A673 (cell line): ENCODE measurements around the gene TMEM129. TPM values are rescaled to one million over a fixed set of nuclear protein-coding genes. Genes with fewer than 3 reads are reported as not detected.

ENCODE experiments used
- BruUV-seq: library from RNA; stranded (reverse); fragments of 400-500 nt; replicated peaks from 2 replicates; lab custom pipeline; 2021; lab: Mats Ljungman, UMichigan
- CTCF ChIA-PET: fragments of 300-600 bp; sonication (Branson Sonifier 250); formaldehyde crosslinking; loops from one replicate; lab custom pipeline; 2022; ENCODE audit warnings: antibody characterized with exemption; lab: Charles Lee
- POLR2A ChIA-PET: fragments of 300-600 bp; sonication (Branson Sonifier 250); formaldehyde crosslinking; loops from one replicate; lab custom pipeline; 2022; ENCODE audit warnings: antibody characterized with exemption; ENCODE audit not compliant: low non-redundant PET; lab: Charles Lee
- DNase-seq: peaks from one replicate; pipeline ENCODE4 v3.0.0-alpha.2; 2015; ENCODE audit warnings: low spot score
- H3K27ac ChIP-seq: fragments of 200-600 bp; sonication (generic); 2 replicates; pipeline ENCODE4 v1.5.1; 2016; ENCODE audit warnings: mixed run types, low read depth, mild to moderate bottlenecking, mixed read lengths, antibody characterized with exemption, low read length; ENCODE audit not compliant: poor library complexity, severe bottlenecking
- H3K27me3 ChIP-seq: fragments of 200-600 bp; sonication (generic); replicated peaks from 2 replicates; pipeline ENCODE4 v1.6.1; 2017; ENCODE audit warnings: mixed run types, low read depth, mild to moderate bottlenecking, mixed read lengths, antibody characterized with exemption, low read length; ENCODE audit not compliant: insufficient read depth, poor library complexity
- H3K36me3 ChIP-seq: fragments of 200-600 bp; sonication (generic); 2 replicates; pipeline ENCODE4 v1.6.1; 2016; ENCODE audit warnings: mixed run types, mild to moderate bottlenecking, mixed read lengths, antibody characterized with exemption, low read length; ENCODE audit not compliant: insufficient read depth, poor library complexity, severe bottlenecking
- H3K4me1 ChIP-seq: fragments of 200-600 bp; sonication (generic); 2 replicates; pipeline ENCODE4 v1.6.1; 2017; ENCODE audit warnings: mixed run types, mild to moderate bottlenecking, mixed read lengths, antibody characterized with exemption, low read length; ENCODE audit not compliant: insufficient read depth, poor library complexity, severe bottlenecking
- H3K4me3 ChIP-seq: fragments of 200-600 bp; sonication (generic); 2 replicates; pipeline ENCODE4 v1.5.1; 2016; ENCODE audit warnings: low read depth, mixed run types, mild to moderate bottlenecking, mixed read lengths, low read length; ENCODE audit not compliant: poor library complexity, severe bottlenecking
- H3K9me3 ChIP-seq: fragments of 200-600 bp; sonication (generic); 2 replicates; pipeline ENCODE4 v1.6.1; 2016; ENCODE audit warnings: mixed run types, low read depth, mild to moderate bottlenecking, mixed read lengths, antibody characterized with exemption, low read length; ENCODE audit not compliant: poor library complexity, severe bottlenecking
- CTCF ChIP-seq: fragments of 300-800, 200-600 bp; sonication (generic); conservative IDR thresholded peaks from 2 replicates; pipeline ENCODE4 v1.5.1; 2017; ENCODE audit warnings: low read depth, mild to moderate bottlenecking, antibody characterized with exemption, low read length, moderate library complexity, mixed read lengths
- EZH2 ChIP-seq: fragments of 200-600 bp; sonication (generic); IDR thresholded peaks from 2 replicates; pipeline ENCODE4 v1.6.1; 2017; ENCODE audit warnings: borderline replicate concordance, low read depth, mild to moderate bottlenecking, mixed read lengths, antibody characterized with exemption, low read length; ENCODE audit not compliant: poor library complexity, severe bottlenecking
- intact Hi-C: fragments of 100-400 bp; cut with micrococcal nuclease; formaldehyde crosslinking; loops from one replicate; pipeline ENCODE4 v1.10.0; 2022; ENCODE audit not compliant: unreplicated experiment
- total RNA-seq: library from RNA; stranded (reverse); gene quantifications from 2 replicates; pipeline ENCODE4 v1.2.3, GENCODE V29; 2021

The TMEM129 gene
- total RNA-seq, 1 experiment from 2014 or later, result 28.8 TPM

GRCh38 chr4:1759818-1760223 lies 38.7 kb upstream of the TMEM129 start:
- ChIA-PET POLR2A (no interaction called here), CTCF (no interaction called here)
- H3K27me3 ChIP-seq, result no peaks in the 10 kb centered on the region
- no peak overlapping the region for H3K27ac ChIP-seq
- peaks cover 4% of the 10 kb centered on the region for H3K4me1 ChIP-seq
- TF ChIP-seq CTCF, result no peak
- BruUV-seq, result no TSS peak
- no peak for DNase-seq
- no peaks in the 10 kb centered on the region for H3K9me3 ChIP-seq
- intact Hi-C loops, result no loop called here
- no peaks in the 10 kb centered on the region for H3K36me3 ChIP-seq
- H3K4me3 ChIP-seq, result no peak overlapping the region

GRCh38 chr4:1759170-1759817 lies 38.2 kb upstream of the TMEM129 start:
- CTCF ChIA-PET, result no interaction called here
- H3K36me3 ChIP-seq, result no peaks in the 10 kb centered on the region
- no peaks in the 10 kb centered on the region for H3K9me3 ChIP-seq
- H3K4me3 ChIP-seq, result no peak overlapping the region
- BruUV-seq, result no TSS peak
- peaks cover 4% of the 10 kb centered on the region for H3K4me1 ChIP-seq
- TF ChIP-seq EZH2, result no peak
- TF ChIP-seq CTCF, result no peak
- no peak for DNase-seq
- intact Hi-C loops, result no loop called here
- no peaks in the 10 kb centered on the region for H3K27me3 ChIP-seq
- POLR2A ChIA-PET, result no interaction called here
- no peak overlapping the region for H3K27ac ChIP-seq

GRCh38 chr4:1758306-1759121 lies 37.4 kb upstream of the TMEM129 start:
- TF ChIP-seq CTCF, result no peak
- no peak for TF ChIP-seq EZH2
- ChIA-PET POLR2A (no interaction called here), CTCF (no interaction called here)
- DNase-seq, result no peak
- Histone ChIP-seq H3K9me3 (no peaks in the 10 kb centered on the region), H3K4me1 (no peaks in the 10 kb centered on the region), H3K27ac (no peak overlapping the region), H3K36me3 (no peaks in the 10 kb centered on the region), H3K4me3 (no peak overlapping the region), H3K27me3 (no peaks in the 10 kb centered on the region)
- intact Hi-C loops, result no loop called here
- BruUV-seq, result no TSS peak
